Epithelial cell of esophagus (primary cell): ENCODE data around the gene DOCK4.

ENCODE experiments used
- DNase-seq: peaks from one replicate; pipeline ENCODE4 v3.0.0; 2010; ENCODE audit warnings: low read depth
- H3K4me3 ChIP-seq: 2 replicates; pipeline ENCODE4 v1.5.1; 2011; ENCODE audit warnings: mild to moderate bottlenecking, low read length, control low read depth
- CTCF ChIP-seq: IDR thresholded peaks from 2 replicates; pipeline ENCODE4 v1.5.1; 2011; ENCODE audit warnings: low read depth, mild to moderate bottlenecking, low read length, control low read depth, inconsistent platforms; ENCODE audit not compliant: insufficient read depth; ENCODE audit errors: missing control alignments

The DOCK4 gene

GRCh38 chr7:111755383-111755782 lies 450.8 kb downstream of the DOCK4 start:
- H3K4me3 ChIP-seq: no peak overlapping the region
- TF ChIP-seq CTCF: no peak

GRCh38 chr7:111753968-111754367 lies 452.2 kb downstream of the DOCK4 start:
- DNase-seq: peak; percentile 19
- TF ChIP-seq CTCF: no peak
- no peak overlapping the region for H3K4me3 ChIP-seq

More at GRCh38 chr7:111755383-111755782, 450.8 kb downstream of the DOCK4 start:
- no peak for DNase-seq

- DNase-seq: peak; percentile 67
- no peak overlapping the region for H3K4me3 ChIP-seq
- TF ChIP-seq CTCF: peak; percentile 93
These were observed 454.1 kb downstream of the DOCK4 start for GRCh38 chr7:111752022-111752582.

- DNase-seq: no peak
- no peak for TF ChIP-seq CTCF
- no peak overlapping the region for H3K4me3 ChIP-seq
These were observed 455.3 kb downstream of the DOCK4 start for GRCh38 chr7:111750878-111751277.

GRCh38 chr7:111750228-111750627 lies 456.0 kb downstream of the DOCK4 start:
- no peak for DNase-seq
- TF ChIP-seq CTCF: no peak
- H3K4me3 ChIP-seq: no peak overlapping the region

- H3K4me3 ChIP-seq: no peak overlapping the region
- no peak for DNase-seq
- no peak for TF ChIP-seq CTCF
These were observed 456.6 kb downstream of the DOCK4 start for GRCh38 chr7:111749625-111750024.

GRCh38 chr7:111747718-111748117 lies 458.5 kb downstream of the DOCK4 start:
- no peak for TF ChIP-seq CTCF
- H3K4me3 ChIP-seq: no peak overlapping the region
- no peak for DNase-seq
